IMR-90 (cell line): Measurements from ENCODE around the gene KCNAB3. TPM values are rescaled to one million over a fixed set of nuclear protein-coding genes. Genes with fewer than 3 reads are reported as not detected.

ENCODE experiments used
- ATAC-seq: fragments of 200-7000 bp; cut with Tn5 transposase; 2 replicates; pipeline ENCODE4 v1.9.1; 2020; ENCODE audit warnings: low read depth, mild to moderate bottlenecking, moderate library complexity
- BruUV-seq: library from RNA; stranded (reverse); fragments of 400-500 nt; replicated peaks from 2 replicates; lab custom pipeline; 2021; lab: Mats Ljungman, UMichigan
- CTCF ChIA-PET: fragments of 300-600 bp; formaldehyde crosslinking; extraction: SDS; loops from one replicate; lab custom pipeline; 2021; ENCODE audit warnings: antibody characterized with exemption; lab: Yijun Ruan, JAX
- POLR2A ChIA-PET: fragments of 300-600 bp; sonication (Branson Sonifier 250); formaldehyde crosslinking; loops from one replicate; lab custom pipeline; 2022; ENCODE audit warnings: antibody characterized with exemption; ENCODE audit not compliant: unreplicated experiment; lab: Charles Lee
- DNase-seq: peaks from one replicate; pipeline ENCODE4 v3.0.0; 2013
- H2AFZ ChIP-seq: replicated peaks from 2 replicates; pipeline ENCODE3; 2013; ENCODE audit warnings: low read length, mild to moderate bottlenecking; ENCODE audit not compliant: poor library complexity
- H2AK5ac ChIP-seq: 2 replicates; pipeline ENCODE4 v1.6.1; 2013; ENCODE audit warnings: low read depth, low read length, inconsistent platforms
- H2AK9ac ChIP-seq: replicated peaks from 2 replicates; pipeline ENCODE3; 2013; ENCODE audit warnings: mild to moderate bottlenecking, low read depth, low read length, moderate library complexity; ENCODE audit not compliant: poor library complexity
- H2BK120ac ChIP-seq: 2 replicates; pipeline ENCODE4 v1.6.1; 2013; ENCODE audit warnings: low read depth, low read length, inconsistent platforms
- H2BK15ac ChIP-seq: 3 replicates; pipeline ENCODE4 v1.6.1; 2013; ENCODE audit warnings: low read depth, low read length, inconsistent platforms
- H2BK20ac ChIP-seq: 2 replicates; pipeline ENCODE4 v1.6.1; 2013; ENCODE audit warnings: low read depth, mild to moderate bottlenecking, inconsistent platforms, low read length, moderate library complexity
- H2BK5ac ChIP-seq: 2 replicates; pipeline ENCODE4 v1.6.1; 2013; ENCODE audit warnings: mild to moderate bottlenecking, low read depth, low read length, inconsistent platforms; ENCODE audit not compliant: poor library complexity, severe bottlenecking
- H3K14ac ChIP-seq: replicated peaks from 2 replicates; pipeline ENCODE4 v1.6.1; 2013; ENCODE audit warnings: low read depth, low read length, inconsistent platforms
- H3K18ac ChIP-seq: 2 replicates; pipeline ENCODE4 v1.6.1; 2013; ENCODE audit warnings: low read depth, low read length, control low read depth
- H3K23ac ChIP-seq: 2 replicates; pipeline ENCODE4 v1.6.1; 2013; ENCODE audit warnings: low read depth, low read length, inconsistent platforms
- H3K27ac ChIP-seq: 2 replicates; pipeline ENCODE4 v1.5.1; 2013; ENCODE audit warnings: mild to moderate bottlenecking, control low read depth, low read length; ENCODE audit not compliant: insufficient read depth
- H3K27me3 ChIP-seq: 2 replicates; pipeline ENCODE4 v1.6.1; 2013; ENCODE audit warnings: low read length; ENCODE audit not compliant: control insufficient read depth, insufficient read depth
- H3K36me3 ChIP-seq: 2 replicates; pipeline ENCODE4 v1.6.1; 2013; ENCODE audit warnings: low read length, mixed read lengths; ENCODE audit not compliant: control insufficient read depth, insufficient read depth
- H3K4ac ChIP-seq: 2 replicates; pipeline ENCODE4 v1.6.1; 2013; ENCODE audit warnings: low read depth, low read length, inconsistent platforms
- H3K4me1 ChIP-seq: 2 replicates; pipeline ENCODE4 v1.6.1; 2013; ENCODE audit warnings: low read length, mixed read lengths; ENCODE audit not compliant: control insufficient read depth, insufficient read depth
- H3K4me2 ChIP-seq: 2 replicates; pipeline ENCODE4 v1.6.1; 2013; ENCODE audit warnings: low read depth, mild to moderate bottlenecking, control low read depth, low read length, moderate library complexity
- H3K4me3 ChIP-seq: 2 replicates; pipeline ENCODE4 v1.5.1; 2013; ENCODE audit warnings: low read depth, mild to moderate bottlenecking, control low read depth, low read length, moderate library complexity; ENCODE audit not compliant: insufficient read depth
- H3K56ac ChIP-seq: 2 replicates; pipeline ENCODE4 v1.6.1; 2013; ENCODE audit warnings: low read length, inconsistent platforms; ENCODE audit not compliant: insufficient read depth; ENCODE audit errors: extremely low read depth
- H3K79me1 ChIP-seq, 2 experiments: 2 replicates each; pipeline ENCODE4 v1.6.1; 2013; ENCODE audit warnings: low read length in 2 of 2, inconsistent platforms in 1 of 2, low read depth in 1 of 2
- H3K9ac ChIP-seq: 2 replicates; pipeline ENCODE4 v1.6.1; 2013; ENCODE audit warnings: low read depth, low read length, control low read depth
- H3K9me1 ChIP-seq: 2 replicates; pipeline ENCODE4 v1.6.1; 2013; ENCODE audit warnings: low read length, inconsistent platforms; ENCODE audit not compliant: insufficient read depth
- H3K9me3 ChIP-seq: 2 replicates; pipeline ENCODE4 v1.6.1; 2013; ENCODE audit warnings: low read length; ENCODE audit not compliant: control insufficient read depth, insufficient read depth
- H4K20me1 ChIP-seq: 2 replicates; pipeline ENCODE4 v1.6.1; 2013; ENCODE audit warnings: low read length, inconsistent platforms; ENCODE audit not compliant: insufficient read depth
- H4K5ac ChIP-seq: 2 replicates; pipeline ENCODE4 v1.6.1; 2013; ENCODE audit warnings: mild to moderate bottlenecking, low read depth, low read length, control low read depth
- H4K8ac ChIP-seq, 2 experiments: 2 replicates each; pipeline ENCODE4 v1.6.1; 2013; ENCODE audit warnings: low read depth in 2 of 2, low read length in 2 of 2, control low read depth in 1 of 2, inconsistent platforms in 1 of 2
- H4K91ac ChIP-seq: 2 replicates; pipeline ENCODE4 v1.6.1; 2013; ENCODE audit warnings: low read depth, low read length, inconsistent platforms; ENCODE audit not compliant: insufficient read depth
- BHLHE40 ChIP-seq: fragments of 150-350 bp; IDR thresholded peaks from 2 replicates; pipeline ENCODE4 v1.6.1; 2016; ENCODE audit warnings: mild to moderate bottlenecking, low read depth, low read length
- CEBPB ChIP-seq: IDR thresholded peaks from 2 replicates; pipeline ENCODE4 v1.6.1; 2012; ENCODE audit warnings: low read depth, low read length, improper control_type of control experiment
- CHD1 ChIP-seq: IDR thresholded peaks from 2 replicates; pipeline ENCODE4 v1.6.1; 2012; ENCODE audit warnings: low read depth, low read length, improper control_type of control experiment
- FOS ChIP-seq: fragments of 150-350 bp; IDR thresholded peaks from 2 replicates; pipeline ENCODE4 v1.6.1; 2016; ENCODE audit warnings: low read depth, low read length
- MAFK ChIP-seq: IDR thresholded peaks from 2 replicates; pipeline ENCODE4 v1.6.1; 2012; ENCODE audit warnings: low read depth, low read length, improper control_type of control experiment
- MAZ ChIP-seq: IDR thresholded peaks from 2 replicates; pipeline ENCODE4 v1.6.1; 2012; ENCODE audit warnings: low read depth, mild to moderate bottlenecking, low read length, improper control_type of control experiment, moderate library complexity, borderline replicate concordance
- MXI1 ChIP-seq: IDR thresholded peaks from 2 replicates; pipeline ENCODE4 v1.6.1; 2012; ENCODE audit warnings: low read depth, mild to moderate bottlenecking, low read length, moderate library complexity, borderline replicate concordance
- NFE2L2 ChIP-seq: fragments of 150-350 bp; IDR thresholded peaks from 2 replicates; pipeline ENCODE4 v1.6.1; 2016; ENCODE audit warnings: low read depth, mild to moderate bottlenecking, low read length
- POLR2A ChIP-seq: IDR thresholded peaks from 2 replicates; pipeline ENCODE4 v1.6.1; 2012; ENCODE audit warnings: mild to moderate bottlenecking, low read depth, low read length
- RAD21 ChIP-seq: IDR thresholded peaks from 2 replicates; pipeline ENCODE4 v1.6.1; 2012; ENCODE audit warnings: low read length, improper control_type of control experiment
- RCOR1 ChIP-seq: IDR thresholded peaks from 2 replicates; pipeline ENCODE4 v1.6.1; 2012; ENCODE audit warnings: mild to moderate bottlenecking, low read length, improper control_type of control experiment; ENCODE audit not compliant: insufficient replicate concordance
- RFX5 ChIP-seq: IDR thresholded peaks from 2 replicates; pipeline ENCODE4 v1.8.0; 2012; ENCODE audit warnings: low read depth, mild to moderate bottlenecking, low read length, moderate library complexity
- SMC3 ChIP-seq: fragments of 150-350 bp; IDR thresholded peaks from 2 replicates; pipeline ENCODE4 v1.6.1; 2016; ENCODE audit warnings: low read depth, mild to moderate bottlenecking, antibody characterized with exemption, low read length, moderate library complexity
- USF2 ChIP-seq: fragments of 150-350 bp; IDR thresholded peaks from 2 replicates; pipeline ENCODE4 v1.6.1; 2017; ENCODE audit warnings: mild to moderate bottlenecking, antibody characterized with exemption, low read length, low read depth
- WGBS, 2 experiments: methylation state at CpG; one replicate each; pipeline versions ENCODE4 v1.1.5 to v1.1.7; 2013; ENCODE audit warnings: missing lambda C conversion rate in 2 of 2; ENCODE audit not compliant: insufficient read length in 1 of 2; ENCODE audit errors: extremely low coverage in 2 of 2; 5-methylcytosine and 5-hydroxymethylcytosine counted together
- dilution Hi-C: fragments of 300-500 bp; cut with HindIII; formaldehyde crosslinking; loops from one replicate; pipeline ENCODE4 v1.14.3; 2018; ENCODE audit warnings: low sequenced_read_pairs; ENCODE audit not compliant: unreplicated experiment
- in situ Hi-C: fragments of 300-500 bp; cut with MboI; formaldehyde crosslinking; loops from 3 replicates; pipeline ENCODE4 v1.14.3; 2019; ENCODE audit warnings: low sequenced_read_pairs, inconsistent platforms, mixed read lengths
- intact Hi-C: fragments of 100-400 bp; cut with micrococcal nuclease; formaldehyde crosslinking; loops from 2 replicates; pipeline ENCODE4 v1.10.0; 2022
- polyA plus RNA-seq, 3 experiments: library from polyadenylated mRNA; depleted of rRNA; stranded (reverse); fragments of >200 nt; gene quantifications; 2 replicates each; pipeline ENCODE4 v1.2.3, GENCODE V29; 2012; ENCODE audit warnings: low replicate concordance in 1 of 3
- total RNA-seq: library from RNA; depleted of rRNA; stranded (reverse); fragments of >200 nt; gene quantifications from 2 replicates; pipeline ENCODE4 v1.2.3, GENCODE V29; 2012
- TF ChIP-seq, protein P1 (sequence below): conservative IDR thresholded peaks from 2 replicates; pipeline ENCODE4 v1.5.1; 2012; ENCODE audit warnings: mild to moderate bottlenecking, low read depth, low read length, improper control_type of control experiment
- TF ChIP-seq, protein P2 (sequence below): fragments of 150-350 bp; IDR thresholded peaks from 2 replicates; pipeline ENCODE4 v1.6.1; 2016; ENCODE audit warnings: low read depth, mild to moderate bottlenecking, low read length, moderate library complexity, borderline replicate concordance

The KCNAB3 gene
- total and polyA plus RNA-seq, 2 of the 4 experiments (the other 2 are of a cell fraction), result 0.36 to 4.2 TPM

DNA sequence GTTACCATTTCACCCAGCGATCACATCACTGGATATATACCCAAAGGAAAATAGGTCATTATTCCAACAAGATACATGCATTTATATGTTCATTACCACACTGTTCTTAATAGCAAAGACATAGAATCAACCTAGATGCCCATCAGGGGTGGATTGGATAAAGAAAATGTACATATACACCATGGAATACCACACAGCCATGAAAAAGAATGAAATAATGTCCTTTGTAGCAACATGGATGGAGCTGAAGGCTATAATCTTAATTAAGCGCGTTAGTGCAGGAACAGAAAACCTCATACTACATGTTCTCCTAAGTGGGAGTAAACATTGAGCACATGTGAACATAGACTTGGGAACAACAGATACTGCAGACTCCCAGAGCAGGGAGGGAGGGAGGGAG lies 20.9 kb upstream of the KCNAB3 start:
- in situ Hi-C loops, result no loop called here
- TF ChIP-seq MAZ (no peak), FOS (no peak), CHD1 (no peak), RCOR1 (no peak), MAFK (no peak), NFE2L2 (no peak), CEBPB (no peak), USF2 (no peak), RAD21 (no peak), MXI1 (no peak), POLR2A (no peak), BHLHE40 (no peak), RFX5 (no peak), SMC3 (no peak)
- TF ChIP-seq, protein P1, sequence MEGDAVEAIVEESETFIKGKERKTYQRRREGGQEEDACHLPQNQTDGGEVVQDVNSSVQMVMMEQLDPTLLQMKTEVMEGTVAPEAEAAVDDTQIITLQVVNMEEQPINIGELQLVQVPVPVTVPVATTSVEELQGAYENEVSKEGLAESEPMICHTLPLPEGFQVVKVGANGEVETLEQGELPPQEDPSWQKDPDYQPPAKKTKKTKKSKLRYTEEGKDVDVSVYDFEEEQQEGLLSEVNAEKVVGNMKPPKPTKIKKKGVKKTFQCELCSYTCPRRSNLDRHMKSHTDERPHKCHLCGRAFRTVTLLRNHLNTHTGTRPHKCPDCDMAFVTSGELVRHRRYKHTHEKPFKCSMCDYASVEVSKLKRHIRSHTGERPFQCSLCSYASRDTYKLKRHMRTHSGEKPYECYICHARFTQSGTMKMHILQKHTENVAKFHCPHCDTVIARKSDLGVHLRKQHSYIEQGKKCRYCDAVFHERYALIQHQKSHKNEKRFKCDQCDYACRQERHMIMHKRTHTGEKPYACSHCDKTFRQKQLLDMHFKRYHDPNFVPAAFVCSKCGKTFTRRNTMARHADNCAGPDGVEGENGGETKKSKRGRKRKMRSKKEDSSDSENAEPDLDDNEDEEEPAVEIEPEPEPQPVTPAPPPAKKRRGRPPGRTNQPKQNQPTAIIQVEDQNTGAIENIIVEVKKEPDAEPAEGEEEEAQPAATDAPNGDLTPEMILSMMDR, result no peak
- TF ChIP-seq, protein P2, sequence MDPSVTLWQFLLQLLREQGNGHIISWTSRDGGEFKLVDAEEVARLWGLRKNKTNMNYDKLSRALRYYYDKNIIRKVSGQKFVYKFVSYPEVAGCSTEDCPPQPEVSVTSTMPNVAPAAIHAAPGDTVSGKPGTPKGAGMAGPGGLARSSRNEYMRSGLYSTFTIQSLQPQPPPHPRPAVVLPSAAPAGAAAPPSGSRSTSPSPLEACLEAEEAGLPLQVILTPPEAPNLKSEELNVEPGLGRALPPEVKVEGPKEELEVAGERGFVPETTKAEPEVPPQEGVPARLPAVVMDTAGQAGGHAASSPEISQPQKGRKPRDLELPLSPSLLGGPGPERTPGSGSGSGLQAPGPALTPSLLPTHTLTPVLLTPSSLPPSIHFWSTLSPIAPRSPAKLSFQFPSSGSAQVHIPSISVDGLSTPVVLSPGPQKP, result no peak
- Histone ChIP-seq H2BK120ac (no peak overlapping the region), H3K4me3 (no peak overlapping the region), H3K9me1 (no peaks in the 10 kb centered on the region), H2AK9ac (no peak overlapping the region), H3K27me3 (no peaks in the 10 kb centered on the region), H3K4me1 (no peaks in the 10 kb centered on the region), H4K91ac (no peak overlapping the region), H3K56ac (no peak overlapping the region), H3K4me2 (no peak overlapping the region), H3K27ac (no peak overlapping the region), H3K14ac (no peak overlapping the region), H3K18ac (no peak overlapping the region), H3K9me3 (no peaks in the 10 kb centered on the region), H3K79me1 (no peaks in the 10 kb centered on the region), H4K8ac (no peak overlapping the region), H4K20me1 (no peaks in the 10 kb centered on the region), H2AK5ac (no peak overlapping the region), H2BK15ac (no peak overlapping the region), H2BK5ac (no peak overlapping the region), H3K4ac (no peak overlapping the region), H2AFZ (no peak overlapping the region), H3K9ac (no peak overlapping the region), H4K5ac (no peak overlapping the region), H3K23ac (no peak overlapping the region), H3K36me3 (peaks cover 27% of the 10 kb centered on the region), H2BK20ac (no peak overlapping the region)
- no CpG with 5 or more reads among the region's 3 CpGs for WGBS, 2 experiments
- ATAC-seq, result no peak
- dilution Hi-C loops, result no loop called here
- ChIA-PET CTCF (no interaction called here), POLR2A (no interaction called here)
- intact Hi-C loops, result no loop called here
- no peak for DNase-seq
- BruUV-seq, result no TSS peak
